OCI-M2 (cell line): ENCODE measurements around the gene NANOS1.
A peak's percentile ranks its signal among the peaks of the same experiment; 100 is the strongest.

Experiments used
- DNase-seq: peaks from one replicate; lab custom pipeline; 2025; ENCODE audit not compliant: unreplicated experiment; lab: John Stamatoyannopoulos, UW

Gene NANOS1

DNA sequence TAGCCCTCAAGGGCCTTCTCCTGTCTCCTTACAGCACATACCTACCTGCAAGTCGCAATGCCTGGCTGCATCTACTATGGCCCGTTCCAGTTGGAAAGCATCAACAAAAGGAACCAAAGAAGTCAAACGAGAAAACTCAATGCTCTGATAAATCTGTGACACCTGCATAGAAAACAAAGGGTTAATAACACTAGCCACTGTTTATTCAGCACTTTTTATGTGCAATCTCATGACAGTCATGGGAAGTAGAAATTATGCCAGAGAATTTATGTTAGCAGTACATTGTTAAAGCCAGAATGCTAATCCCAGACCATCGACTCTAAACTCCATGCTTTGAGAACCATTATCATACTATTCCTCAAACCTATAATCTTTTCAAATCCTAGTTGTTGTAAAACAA lies 30.0 kb downstream of the NANOS1 start:
- DNase-seq: no peak

GRCh38 chr10:119060107-119060506 lies 30.6 kb downstream of the NANOS1 start:
- DNase-seq: no peak

DNA sequence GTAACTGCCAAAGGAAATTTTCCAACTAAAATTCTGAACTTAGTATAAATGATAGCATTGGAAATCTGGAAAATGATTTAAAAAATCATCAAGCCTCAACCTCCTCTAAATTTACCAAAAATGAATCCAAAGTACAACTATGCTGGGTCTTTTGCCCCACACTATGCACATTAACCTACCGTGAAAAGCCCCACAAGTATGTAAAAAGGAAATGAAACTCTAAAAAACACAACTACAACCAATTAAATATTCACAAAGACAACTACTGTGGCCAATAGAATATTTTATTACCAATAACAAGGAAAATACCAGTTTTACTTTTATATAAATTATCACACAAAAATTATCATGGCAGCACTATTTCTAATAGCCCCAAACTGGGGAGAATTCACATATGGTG lies 31.8 kb downstream of the NANOS1 start:
- no peak for DNase-seq

- no peak for DNase-seq
Observed at GRCh38 chr10:119061926-119062325, 32.4 kb downstream of the NANOS1 start.

- no peak for DNase-seq
Observed at GRCh38 chr10:119070395-119071165, 41.1 kb downstream of the NANOS1 start.

DNA sequence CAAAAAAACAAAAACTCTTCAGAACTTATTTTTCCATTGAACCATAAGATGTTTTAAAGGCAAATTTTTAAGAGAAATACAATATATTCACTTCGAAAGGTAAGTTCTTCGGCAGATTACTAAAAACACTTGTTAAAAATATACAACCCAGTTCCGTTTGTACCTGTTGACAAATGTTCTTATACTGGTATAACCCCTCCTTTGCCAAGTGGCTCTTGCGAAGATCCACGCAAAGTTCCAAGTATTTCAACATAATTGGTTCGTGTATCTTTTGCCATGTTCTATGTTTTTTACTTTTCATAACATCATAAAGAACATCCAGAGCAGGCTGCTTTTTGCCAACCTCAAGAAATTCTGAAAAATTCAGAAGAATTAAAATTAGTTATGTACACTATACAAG lies 44.1 kb downstream of the NANOS1 start:
- no peak for DNase-seq

GRCh38 chr10:119078422-119079179 lies 49.1 kb downstream of the NANOS1 start:
- no peak for DNase-seq

DNA sequence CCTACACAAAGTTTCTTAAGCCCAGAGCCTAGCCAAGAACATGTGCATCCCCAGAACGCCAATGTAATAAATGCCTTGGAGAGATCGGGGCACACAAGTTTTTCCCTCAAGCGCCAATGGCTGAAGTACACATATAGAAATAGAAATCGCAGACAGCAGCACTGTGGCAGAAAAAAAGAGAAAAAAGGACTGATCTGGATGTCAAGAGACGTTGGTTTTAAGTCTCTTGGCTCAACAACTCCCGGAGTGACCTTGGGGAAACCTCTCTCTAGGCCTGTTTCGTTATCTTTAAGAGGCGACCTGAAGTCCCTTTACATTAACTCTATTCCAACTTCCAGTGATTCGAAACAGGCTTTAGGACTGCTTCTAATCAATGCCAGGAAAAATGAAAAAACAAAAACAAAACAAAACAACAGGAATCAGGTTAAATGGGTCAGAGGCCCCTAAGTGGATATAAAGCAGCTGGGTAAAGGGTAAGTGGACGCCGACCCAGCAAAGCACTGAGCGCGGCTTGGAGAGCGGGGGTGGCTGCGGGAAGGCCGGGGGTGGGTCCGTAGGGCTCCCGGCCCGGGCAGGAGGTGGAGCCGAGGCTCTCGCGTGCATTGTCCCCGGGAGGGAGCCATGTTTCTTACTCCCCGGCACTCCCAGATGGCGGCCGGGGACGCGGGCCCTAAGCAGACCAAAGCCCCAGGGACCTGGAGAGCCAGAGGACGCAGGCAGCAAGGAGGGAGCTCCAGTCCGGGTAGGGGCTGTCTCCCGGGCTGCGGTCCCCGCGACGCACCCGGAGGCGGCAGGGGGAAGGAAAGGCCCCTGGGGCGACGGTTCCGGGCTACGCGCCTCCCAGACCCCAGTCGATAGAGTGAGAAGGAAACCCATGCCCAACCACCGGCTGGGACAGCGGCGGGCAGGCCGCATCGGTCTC lies 50.3 kb downstream of the NANOS1 start:
- no peak for DNase-seq

DNA sequence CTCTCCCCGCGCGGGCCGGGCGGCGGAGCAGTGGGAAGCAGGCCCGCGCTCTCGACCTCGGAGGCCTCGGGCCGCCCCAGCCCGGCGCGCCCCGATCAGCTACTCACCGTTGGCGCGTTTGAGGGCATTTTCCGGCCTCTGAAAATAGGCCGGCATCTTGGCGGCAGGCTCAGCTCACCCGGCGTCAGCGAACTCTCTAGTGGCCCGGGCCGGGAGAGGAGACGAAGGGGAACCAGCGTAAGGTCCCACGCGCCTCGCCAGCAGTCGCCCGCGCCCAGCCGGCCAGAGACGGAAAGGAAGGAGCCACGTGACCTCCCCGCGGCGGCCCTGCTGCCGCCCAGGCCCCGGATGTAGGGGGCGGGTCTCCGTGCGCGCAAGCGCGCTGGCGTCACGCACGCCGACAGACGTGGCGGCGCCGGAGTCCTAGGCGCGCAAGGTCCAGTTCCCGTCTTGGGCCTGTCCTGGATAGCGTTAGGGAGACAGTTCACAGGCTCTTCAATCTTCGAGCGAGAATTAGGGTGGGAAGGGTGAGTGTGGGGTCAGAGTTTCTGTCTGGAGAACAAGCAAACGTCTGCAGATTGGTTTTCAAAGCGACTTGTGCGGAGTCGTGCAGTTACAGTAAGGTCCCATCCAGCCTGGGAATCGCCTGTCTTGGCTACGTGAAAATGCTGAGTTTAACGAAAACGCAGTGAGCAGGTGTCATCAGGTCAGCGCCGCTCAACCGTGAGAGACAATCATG lies 51.2 kb downstream of the NANOS1 start, which contains the start of gene EIF3A:
Gene EIF3A (minus strand): TSS at position 297 of the 739 bp plus-strand sequence. CDS start 141 bp downstream, at position 156.
- DNase-seq: peak; percentile 49
